NB4 (cell line): ENCODE data around the gene DPYSL4.

Experiments
- DNase-seq: peaks from one replicate; pipeline ENCODE4 v3.0.0; 2010; ENCODE audit warnings: low read depth
- H3K4me3 ChIP-seq: one replicate; pipeline ENCODE4 v1.5.1; 2011; ENCODE audit warnings: mild to moderate bottlenecking, low read depth, low read length, moderate library complexity
- CTCF ChIP-seq: IDR thresholded peaks from one replicate; pipeline ENCODE4 v1.5.1; 2012; ENCODE audit warnings: low read depth, low read length
- MAX ChIP-seq: IDR thresholded peaks from 2 replicates; pipeline ENCODE4 v1.6.1; 2011; ENCODE audit warnings: low read depth, low read length
- MYC ChIP-seq: IDR thresholded peaks from 2 replicates; pipeline ENCODE4 v1.6.1; 2011; ENCODE audit warnings: low read depth, low read length
- POLR2A ChIP-seq: IDR thresholded peaks from 2 replicates; pipeline ENCODE4 v1.6.1; 2011; ENCODE audit warnings: mild to moderate bottlenecking; ENCODE audit not compliant: insufficient read length; ENCODE audit errors: extremely low read depth

DPYSL4 gene

DNA sequence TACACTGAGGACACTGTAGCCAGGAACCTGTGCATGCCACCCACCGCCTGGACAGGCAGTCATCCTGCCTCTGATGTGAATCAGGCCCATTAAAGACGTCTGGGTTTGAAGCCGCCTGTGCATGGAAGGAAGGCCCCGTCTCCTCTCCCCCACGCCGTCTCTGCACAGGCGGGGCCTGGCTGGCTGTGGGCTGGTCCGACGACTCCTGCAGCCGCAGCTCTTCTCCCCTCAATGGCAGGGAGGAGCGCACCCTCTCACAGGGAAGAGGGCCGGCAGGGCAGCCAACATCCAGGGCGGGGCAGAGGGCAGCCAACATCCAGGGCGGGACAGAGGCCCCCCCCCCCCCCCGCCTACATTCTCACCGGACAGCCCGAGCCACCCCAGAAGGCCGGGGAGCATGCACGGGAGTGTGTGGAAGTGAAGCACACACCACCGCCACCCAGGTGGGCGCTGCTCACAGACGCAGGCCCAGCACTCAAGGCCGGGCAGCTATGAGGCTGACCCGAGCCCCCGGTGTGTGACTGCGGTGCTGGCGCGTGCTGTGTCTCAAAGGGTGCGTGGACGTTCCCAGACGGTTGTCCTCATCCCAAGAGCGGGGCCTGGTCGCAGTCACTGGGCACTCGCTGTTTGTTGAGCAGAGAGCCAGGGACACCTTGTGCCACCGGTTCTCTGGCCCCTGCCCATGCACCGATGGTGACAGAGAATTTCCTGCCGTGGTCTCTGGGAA, 19.1 kb downstream of the DPYSL4 start:
- TF ChIP-seq MYC, result no peak
- TF ChIP-seq MAX, result no peak
- no peak for TF ChIP-seq CTCF
- TF ChIP-seq POLR2A, result no peak
- no peak overlapping the region for H3K4me3 ChIP-seq
- no peak for DNase-seq

DNA sequence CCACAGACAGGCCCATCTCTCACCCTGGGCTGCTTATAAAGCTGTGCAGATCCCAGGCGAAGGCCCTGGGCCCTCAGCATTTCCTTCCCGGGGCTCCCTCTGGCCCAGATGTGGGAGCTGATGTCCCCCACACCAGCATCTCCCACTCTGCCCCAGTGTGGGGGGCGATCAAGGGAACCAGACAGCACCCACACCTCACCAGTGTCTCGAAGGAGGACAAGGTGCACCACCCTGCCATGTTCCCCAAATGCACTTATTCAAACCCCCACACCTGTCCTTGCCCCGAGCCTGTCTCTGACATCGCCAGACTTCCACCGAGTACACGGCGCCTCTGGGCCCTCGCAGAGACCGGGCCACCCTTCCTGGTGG, 19.6 kb downstream of the DPYSL4 start:
- TF ChIP-seq MAX, result no peak
- TF ChIP-seq MYC, result no peak
- no peak for TF ChIP-seq CTCF
- TF ChIP-seq POLR2A, result no peak
- no peak for DNase-seq

DNA sequence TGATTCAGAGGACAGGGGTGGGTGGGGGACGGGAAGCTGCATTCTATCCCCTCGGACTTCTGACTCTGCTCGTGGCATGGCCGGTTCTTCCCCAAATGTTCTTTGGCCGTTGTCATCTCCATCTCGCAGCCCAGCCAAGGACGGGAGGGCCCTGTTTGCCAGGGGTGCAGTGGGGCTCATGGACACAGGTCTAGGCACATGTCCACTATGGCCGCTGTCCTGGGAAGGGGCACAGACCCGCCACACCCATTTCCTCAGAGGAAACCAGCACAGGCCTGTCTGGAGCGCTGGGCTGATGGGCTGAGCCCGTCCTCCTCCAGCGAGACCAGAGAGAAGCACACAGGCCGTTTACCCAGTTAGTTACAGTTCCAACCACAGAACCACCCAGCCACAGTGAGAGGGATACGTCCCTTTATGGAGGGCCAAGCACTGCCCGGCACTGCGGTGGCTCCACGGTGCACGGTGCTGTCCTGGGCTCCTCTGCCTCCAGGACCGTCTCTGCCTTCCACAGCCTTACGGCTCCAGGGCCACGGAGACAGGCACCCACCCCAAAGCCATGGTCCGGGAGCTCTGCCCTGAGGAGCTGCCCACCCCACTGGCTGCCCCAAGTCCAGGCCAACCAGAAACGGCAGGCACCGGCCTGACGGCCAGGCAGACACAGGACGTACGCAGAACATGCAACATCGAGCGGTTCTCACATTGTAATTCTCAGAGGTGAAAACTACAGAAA, 20.2 kb downstream of the DPYSL4 start:
- H3K4me3 ChIP-seq, result no peak overlapping the region
- no peak for DNase-seq
- TF ChIP-seq POLR2A (no peak), CTCF (no peak), MYC (no peak), MAX (no peak)

More for the DNA sequence above, 19.6 kb downstream of the DPYSL4 start:
- H3K4me3 ChIP-seq, result no peak overlapping the region

DNA sequence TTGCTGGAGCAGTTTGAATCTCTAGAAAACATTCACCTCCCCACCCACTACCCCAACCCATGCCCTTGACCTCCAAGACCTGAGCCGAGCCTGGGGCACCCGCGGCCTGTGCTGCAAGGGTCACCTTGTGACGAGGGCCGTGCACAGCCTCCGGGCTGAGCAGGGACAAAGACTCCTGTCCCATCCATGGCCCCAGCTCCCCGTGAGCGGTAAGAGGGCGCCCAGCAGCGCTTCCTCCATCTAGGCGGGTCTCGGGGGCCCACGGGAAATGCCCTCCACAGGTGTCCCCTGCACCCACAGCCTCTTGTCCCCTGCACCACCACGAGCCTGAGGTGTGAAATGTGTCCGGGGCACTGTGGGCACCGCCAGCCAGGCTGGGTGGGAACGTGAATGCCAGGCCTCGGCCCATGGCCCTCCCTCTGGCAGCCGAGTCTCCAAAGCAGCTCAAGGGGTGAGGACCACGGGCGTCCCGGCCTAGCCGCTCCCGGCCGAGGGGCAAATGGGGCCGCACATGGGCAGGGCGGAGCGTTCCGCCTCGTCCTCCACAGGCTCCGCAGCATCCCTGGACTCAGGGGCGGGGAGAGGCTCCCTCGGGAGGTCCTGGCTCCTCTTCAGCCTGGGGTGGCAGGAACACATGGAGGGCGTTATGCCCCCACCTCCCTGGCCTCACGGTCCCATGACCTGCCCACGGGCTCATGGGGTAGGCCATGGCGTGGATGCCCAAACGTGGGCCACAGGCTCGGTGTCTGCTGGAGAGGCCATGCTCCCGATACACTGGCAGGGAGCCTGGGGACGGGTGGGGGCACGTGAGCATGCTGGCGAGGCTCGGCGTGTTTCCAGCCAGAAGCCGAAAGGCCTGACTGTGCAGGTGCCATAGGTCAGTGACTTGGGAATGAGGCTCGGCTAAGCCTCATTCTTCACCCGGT, 21.1 kb downstream of the DPYSL4 start:
- no peak for DNase-seq
- H3K4me3 ChIP-seq, result no peak overlapping the region
- TF ChIP-seq POLR2A (no peak), MYC (no peak), CTCF (no peak), MAX (no peak)

- no peak for DNase-seq
- TF ChIP-seq MAX, result no peak
- no peak for TF ChIP-seq MYC
- no peak for TF ChIP-seq POLR2A
- TF ChIP-seq CTCF, result no peak
- no peak overlapping the region for H3K4me3 ChIP-seq
These were observed 21.8 kb downstream of the DPYSL4 start for GRCh38 chr10:132208462-132209050.
